Measurements from ENCODE around the gene CACHD1.

- TF ChIP-seq CTCF (conservative IDR thresholded peaks at IDR 0.05 in 1 of 2, IDR thresholded peaks at IDR 0.05 in 1 of 2; ENCODE audit: low read depth in 1 of 2, low read length in 2 of 2) (no peak), EZH2 (IDR thresholded peaks at IDR 0.05; ENCODE audit: low read length, missing control alignments) (no peak)
Measured at GRCh38 chr1:64437453-64437852, 32.5 kb upstream of the CACHD1 start.
